GM19239 (cell line): Measurements from ENCODE around the gene ANKRD11.
"Not testable (repeated sequence)": the region's sequence is repeated elsewhere in the genome, so short reads cannot be mapped to it uniquely, and the experiment has no call there.

Experiments used
- DNase-seq: peaks from one replicate; pipeline ENCODE4 v3.0.0; 2011; ENCODE audit warnings: low spot score; ENCODE audit not compliant: insufficient read length
- FAIRE-seq: peaks from 2 replicates; lab custom pipeline; 2011; peaks lifted over from hg19 to GRCh38; lab: Jason Lieb, UNC

ANKRD11 gene

DNA sequence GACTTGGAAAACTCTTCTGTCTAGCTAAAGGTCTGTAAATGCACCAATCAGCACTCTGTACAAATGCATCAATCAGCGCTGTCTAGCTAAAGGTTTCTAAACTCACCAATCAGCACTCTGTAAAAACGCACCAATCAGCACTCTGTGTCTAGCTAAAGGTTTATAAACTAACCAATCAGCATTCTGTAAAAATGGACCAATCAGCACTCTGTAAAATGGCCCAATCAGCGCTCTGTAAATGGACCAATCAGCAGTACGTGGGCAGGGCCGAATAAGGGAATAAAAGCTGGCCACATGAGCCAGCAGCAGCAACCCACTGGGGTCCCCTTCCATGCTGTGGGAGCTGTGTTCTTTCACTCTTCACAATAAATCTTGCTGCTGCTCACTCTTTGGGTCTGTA, 55.3 kb downstream of the ANKRD11 start:
- not testable (repeated sequence) for FAIRE-seq, DNase-seq

DNA sequence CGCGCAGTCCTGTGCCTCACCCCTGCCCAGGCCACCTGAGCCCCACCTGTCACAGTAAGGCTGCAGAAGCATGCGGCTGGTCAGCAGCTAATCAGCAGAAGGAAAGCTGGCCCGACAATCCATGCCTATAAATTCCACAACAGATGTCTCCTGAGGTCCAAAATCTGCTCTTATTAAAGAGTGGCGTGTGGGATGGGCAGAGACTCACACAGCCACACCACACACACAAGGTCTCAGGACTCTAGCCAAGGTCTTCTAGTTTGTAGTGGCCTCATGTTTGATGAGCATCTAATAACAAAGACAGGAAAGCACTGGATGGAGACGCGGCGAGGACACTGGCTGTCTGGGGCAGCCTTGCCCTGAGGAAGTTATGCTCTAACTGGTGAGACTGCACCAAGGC, 55.9 kb downstream of the ANKRD11 start:
- no peak for FAIRE-seq
- no peak for DNase-seq

GRCh38 chr16:89433363-89433984, 56.9 kb downstream of the ANKRD11 start:
- not testable (repeated sequence) for FAIRE-seq, DNase-seq

- DNase-seq (no peak), FAIRE-seq (no peak)
Observed at GRCh38 chr16:89431630-89432029, 58.7 kb downstream of the ANKRD11 start.

- DNase-seq = no peak
Observed at GRCh38 chr16:89431158-89431584, 59.2 kb downstream of the ANKRD11 start.

DNA sequence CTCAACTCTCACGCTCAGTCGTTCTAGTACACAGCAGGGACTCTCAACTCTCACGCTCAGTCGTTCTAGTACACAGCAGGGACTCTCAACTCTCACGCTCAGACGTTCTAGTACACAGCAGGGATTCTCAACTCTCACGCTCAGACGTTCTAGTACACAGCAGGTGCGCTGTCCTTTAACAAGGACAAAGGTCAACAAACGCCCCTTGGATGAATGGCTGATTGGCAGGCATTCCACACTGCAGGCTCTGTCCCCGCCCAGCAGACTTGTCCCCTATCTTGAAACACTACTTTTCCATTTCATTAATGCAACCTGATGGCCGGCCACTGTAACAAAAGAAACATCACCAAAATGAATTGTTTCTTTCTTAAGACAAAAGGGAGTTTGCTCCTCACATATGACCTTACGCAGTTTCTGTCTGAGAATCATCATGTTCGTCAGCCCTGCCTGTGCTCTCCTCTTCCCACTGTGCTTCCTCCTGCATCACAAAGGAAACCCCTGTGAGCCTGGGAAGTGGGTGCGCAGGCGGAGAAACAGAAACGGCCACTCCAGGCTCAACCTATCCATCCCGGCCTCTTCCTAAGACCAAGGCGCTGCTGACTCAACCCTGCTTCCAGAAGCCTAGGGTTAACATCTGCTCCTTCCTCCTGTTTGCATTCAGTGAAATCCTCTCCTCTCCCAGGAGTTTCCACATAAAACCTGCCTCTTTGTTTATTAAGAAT, 59.8 kb downstream of the ANKRD11 start:
- FAIRE-seq = no peak
- DNase-seq = no peak

More at GRCh38 chr16:89431158-89431584, 59.2 kb downstream of the ANKRD11 start:
- FAIRE-seq = no peak

DNA sequence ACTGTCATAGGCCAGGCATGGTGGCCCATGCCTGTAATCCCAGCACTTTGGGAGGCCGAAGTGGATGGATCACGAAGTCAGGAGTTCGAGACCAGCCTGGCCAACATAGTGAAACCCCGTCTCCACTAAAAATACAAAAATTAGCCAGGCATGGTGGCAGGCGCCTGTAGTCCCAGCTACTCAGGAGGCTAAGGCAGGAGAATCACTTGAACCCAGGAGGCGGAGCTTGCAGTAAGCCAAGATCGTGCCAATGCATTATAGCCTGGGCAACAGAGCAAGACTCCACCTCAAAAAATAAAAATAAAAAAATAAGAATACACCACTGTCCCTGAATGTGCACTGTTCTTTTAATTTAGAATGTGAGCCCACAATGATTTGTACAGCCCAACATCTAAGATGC, 61.8 kb downstream of the ANKRD11 start:
- DNase-seq, FAIRE-seq: not testable (repeated sequence)

- FAIRE-seq (no peak), DNase-seq (no peak)
Observed at GRCh38 chr16:89426736-89427530, 63.4 kb downstream of the ANKRD11 start.

DNA sequence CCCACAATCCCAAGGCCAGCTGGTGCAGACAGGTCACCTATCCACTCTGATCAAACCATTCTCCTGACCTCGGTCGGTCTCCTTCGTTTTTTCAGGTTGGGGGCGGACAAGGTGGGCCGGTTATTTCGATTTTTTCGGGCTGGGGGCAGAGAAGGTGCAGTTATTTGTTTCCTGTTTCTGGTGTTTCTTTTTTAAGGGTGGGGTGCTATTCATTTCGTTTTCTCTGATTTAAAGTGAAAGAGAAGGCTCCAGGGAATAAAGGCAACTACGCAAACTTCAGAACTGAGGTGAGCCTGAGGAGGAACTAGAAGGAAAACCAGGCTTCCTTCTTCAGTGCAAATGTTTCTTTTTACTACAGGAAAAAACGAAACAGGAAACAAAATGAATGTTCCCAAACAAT, 64.8 kb downstream of the ANKRD11 start:
- FAIRE-seq = no peak
- DNase-seq = no peak

- DNase-seq (no peak), FAIRE-seq (no peak)
Observed at GRCh38 chr16:89423681-89424260, 66.6 kb downstream of the ANKRD11 start.

- peak; percentile 41 for DNase-seq
- FAIRE-seq = peak; percentile 87
Observed at GRCh38 chr16:89422905-89423630, 67.3 kb downstream of the ANKRD11 start.

GRCh38 chr16:89422527-89422904, 67.8 kb downstream of the ANKRD11 start:
- peak; percentile 54 for DNase-seq
- peak; percentile 59 for FAIRE-seq

- FAIRE-seq = not testable (repeated sequence)
Observed at GRCh38 chr16:89421300-89421699, 69.1 kb downstream of the ANKRD11 start.

DNA sequence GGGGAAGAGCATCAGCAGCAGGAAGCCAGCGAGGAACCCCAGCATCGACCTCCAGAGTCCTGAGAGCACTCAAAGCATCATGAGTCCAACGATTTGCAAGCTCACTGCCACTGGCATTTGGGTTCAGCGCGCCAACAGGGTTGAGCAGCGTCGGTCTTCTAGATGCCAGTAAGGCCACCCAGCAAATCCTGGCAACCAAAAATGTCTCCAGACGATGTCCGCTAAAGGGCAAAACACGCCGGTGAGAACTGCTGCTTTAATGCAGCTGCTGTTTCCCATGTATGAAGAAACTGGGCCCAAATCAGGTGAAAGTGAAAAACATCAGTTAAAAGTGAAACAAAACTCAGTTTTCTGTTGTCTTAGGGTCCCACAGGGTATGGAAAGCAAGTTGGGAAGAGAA, 70.2 kb downstream of the ANKRD11 start:
- FAIRE-seq (peak; percentile 4), DNase-seq (no peak)

More at GRCh38 chr16:89421300-89421699, 69.1 kb downstream of the ANKRD11 start:
- not testable (repeated sequence) for DNase-seq

GRCh38 chr16:89418352-89418751, 72.0 kb downstream of the ANKRD11 start:
- DNase-seq = no peak
- FAIRE-seq = no peak

DNA sequence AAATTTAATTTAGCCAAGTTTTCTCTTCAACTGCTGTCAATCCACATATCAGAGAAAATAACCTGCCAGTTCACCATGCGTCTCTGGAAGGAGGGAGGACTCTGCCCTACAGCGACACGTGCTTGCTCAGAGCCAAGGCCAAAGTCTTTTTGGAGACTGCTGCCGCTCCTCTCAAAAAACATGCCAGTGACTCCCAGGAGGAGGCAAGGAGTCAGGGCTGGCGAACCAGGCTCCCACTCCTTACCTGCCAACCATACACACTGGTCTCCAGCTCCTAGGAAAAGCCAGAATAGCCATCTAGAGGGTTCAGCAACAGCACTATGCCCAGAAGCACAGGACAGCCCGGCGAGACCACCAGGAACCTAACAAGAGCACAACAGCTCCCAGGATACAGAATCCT, 73.0 kb downstream of the ANKRD11 start:
- no peak for FAIRE-seq
- DNase-seq = no peak

GRCh38 chr16:89413811-89414585, 76.4 kb downstream of the ANKRD11 start:
- DNase-seq = no peak
- no peak for FAIRE-seq

DNA sequence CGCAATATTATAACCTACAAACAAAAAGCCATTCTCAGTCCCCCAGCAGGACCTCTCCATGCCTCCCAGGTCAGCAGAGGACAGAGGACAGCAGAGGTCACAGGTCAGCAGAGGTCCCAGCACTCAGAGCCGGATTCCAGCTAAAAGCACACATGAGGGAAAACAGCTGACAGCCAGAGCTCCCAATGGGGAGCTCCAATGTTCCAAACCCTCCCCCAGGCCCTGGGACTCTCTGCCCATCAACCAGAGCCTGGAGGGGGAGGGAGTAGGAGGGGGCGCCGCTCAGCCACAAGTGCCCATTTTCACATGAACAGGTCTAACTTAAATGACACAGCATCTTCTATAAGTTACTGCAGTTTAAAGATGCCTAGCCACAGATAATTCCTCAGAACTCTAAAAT, 77.5 kb downstream of the ANKRD11 start:
- no peak for FAIRE-seq
- no peak for DNase-seq

DNA sequence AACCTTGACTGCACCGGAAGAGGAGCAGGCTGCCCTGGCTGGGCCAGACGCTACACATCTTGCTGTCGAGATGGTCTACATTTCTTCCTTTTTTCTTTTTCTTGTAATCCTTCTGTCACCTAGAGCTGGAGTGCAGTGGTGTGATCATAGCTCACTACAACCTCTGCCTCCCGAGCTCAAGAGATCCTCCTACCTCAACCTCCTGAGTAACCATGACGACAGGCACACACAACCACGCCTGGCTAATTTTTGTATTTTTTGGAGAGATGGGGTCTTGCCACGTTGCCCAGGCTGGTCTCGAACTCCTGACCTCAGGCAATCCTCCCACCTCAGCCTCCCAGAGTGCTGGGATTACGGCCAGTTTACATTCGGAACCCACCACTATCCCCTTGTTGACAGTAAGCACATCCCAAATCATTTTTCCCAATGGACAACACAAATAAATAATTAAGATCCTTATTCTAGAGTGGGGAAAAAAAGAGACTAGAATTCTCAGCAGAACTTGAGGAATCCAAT, 79.0 kb downstream of the ANKRD11 start:
- DNase-seq = no peak
- FAIRE-seq = no peak
